HG02759 (cell line): Measurements from ENCODE around the gene FANCI.

ENCODE experiments used
- ATAC-seq: cut with Tn5 transposase; IDR thresholded peaks from one replicate; pipeline ENCODE4 v1.9.1; 2021; ENCODE audit warnings: mild to moderate bottlenecking, moderate library complexity; ENCODE audit not compliant: unreplicated experiment

Gene FANCI

DNA sequence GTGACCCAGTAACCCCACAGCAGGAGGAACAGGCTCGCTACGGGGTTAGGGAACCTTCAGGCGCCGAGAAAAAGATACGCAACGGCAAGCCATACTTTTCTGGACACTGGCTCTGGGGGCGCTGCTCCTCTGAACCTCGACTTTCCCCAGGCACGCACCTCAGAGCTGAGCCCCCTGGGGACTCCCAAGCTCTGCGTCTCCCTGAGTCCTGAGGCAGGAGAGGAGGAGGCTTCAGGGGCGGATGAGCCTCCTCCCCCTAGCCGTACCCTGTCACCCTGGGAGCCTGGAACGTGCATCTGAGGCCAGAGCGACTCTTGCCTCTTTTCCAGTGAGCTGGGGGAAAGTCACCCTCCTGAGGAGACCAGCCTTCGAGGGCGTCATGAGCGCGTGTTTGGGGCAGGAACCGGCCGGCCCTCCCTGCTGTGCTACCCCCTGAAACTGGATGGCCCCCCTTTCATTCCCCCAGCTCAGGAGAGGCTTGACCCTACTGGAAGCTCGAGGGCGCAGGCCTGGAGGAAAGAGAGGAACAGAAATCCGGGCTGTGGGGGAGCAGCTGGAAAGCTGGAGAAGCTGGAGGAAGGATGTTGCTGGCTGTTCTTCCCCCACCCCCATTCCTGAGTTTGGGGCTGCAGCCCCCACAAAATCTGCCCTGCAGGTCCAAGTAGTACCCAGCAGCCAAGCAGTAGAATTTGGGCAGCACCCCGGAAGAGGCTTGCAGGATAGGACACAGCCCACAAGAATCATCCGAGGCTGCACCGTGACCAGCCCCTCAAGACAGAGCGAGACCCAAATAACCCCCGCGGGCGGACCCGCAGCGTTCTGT is 115.9 kb downstream of the FANCI start:
- no peak for ATAC-seq

DNA sequence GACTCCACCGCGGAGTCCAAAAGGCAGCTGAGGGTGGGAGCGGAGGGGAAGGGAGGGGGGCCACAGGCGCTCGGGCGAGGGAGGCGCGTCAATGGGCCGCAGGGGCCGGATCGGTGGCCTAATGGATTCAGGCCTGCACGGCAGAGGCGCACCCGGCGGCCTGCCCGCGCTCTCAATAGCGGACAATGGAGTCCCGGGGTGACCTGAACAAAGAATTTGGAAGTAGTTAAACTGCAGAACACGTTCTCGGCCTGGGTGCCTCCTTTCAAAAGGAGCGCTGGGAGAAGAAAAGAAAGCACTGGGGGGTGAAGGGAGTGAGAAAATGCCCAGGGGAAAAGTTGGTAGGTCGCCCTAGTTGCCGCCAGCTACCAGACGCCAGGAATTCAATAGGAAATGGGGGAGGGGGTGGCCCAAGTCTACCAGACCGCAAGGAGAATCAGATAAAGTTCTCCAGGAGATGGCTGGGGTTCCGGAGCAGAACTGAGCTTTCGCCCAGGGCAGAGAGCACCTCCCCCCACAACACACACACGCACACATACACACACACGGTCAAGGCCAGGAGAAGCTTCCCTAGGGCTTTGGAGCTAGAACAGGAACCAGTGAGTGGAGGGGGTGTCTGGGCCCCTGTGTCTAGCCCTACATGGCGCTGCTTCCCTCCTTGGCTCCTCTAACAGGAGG is 116.7 kb downstream of the FANCI start:
- ATAC-seq, result no peak

DNA sequence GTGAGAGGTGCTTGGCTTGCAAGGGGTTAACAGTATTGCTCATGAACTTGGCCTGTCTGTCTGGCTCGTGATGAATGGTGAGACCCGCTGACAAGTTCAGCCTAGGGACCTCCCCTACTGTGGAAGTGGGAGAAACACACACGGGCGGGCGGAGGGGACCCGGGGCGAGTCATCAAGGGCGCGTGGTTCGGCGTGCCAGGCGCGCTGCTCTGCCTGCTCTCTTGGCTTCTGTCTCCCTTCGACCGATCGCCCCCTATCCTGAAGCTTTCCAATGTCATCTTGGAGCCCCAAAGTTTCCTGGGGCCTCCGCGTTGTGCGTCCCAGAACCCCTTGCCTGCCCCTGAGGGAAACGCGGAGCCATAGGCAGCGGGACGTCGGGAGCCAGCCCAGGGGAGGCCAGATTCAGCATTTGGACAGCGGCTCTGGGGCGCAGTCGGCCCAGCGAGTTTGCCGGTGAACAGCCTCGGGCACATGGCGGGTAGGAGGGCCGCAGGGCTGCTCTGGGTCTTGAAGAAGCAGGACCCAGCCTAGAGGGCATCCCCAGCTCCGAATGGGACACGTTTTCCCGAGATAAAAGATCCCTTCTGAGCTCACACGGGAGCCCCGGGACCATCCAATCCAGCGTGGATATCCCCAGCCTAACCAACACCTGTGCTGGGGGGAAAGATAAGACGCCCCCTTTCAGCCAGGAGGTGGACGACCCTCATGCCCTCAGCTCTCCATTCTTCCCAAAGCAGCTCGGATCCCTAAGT is 117.8 kb downstream of the FANCI start:
- ATAC-seq, result no peak

DNA sequence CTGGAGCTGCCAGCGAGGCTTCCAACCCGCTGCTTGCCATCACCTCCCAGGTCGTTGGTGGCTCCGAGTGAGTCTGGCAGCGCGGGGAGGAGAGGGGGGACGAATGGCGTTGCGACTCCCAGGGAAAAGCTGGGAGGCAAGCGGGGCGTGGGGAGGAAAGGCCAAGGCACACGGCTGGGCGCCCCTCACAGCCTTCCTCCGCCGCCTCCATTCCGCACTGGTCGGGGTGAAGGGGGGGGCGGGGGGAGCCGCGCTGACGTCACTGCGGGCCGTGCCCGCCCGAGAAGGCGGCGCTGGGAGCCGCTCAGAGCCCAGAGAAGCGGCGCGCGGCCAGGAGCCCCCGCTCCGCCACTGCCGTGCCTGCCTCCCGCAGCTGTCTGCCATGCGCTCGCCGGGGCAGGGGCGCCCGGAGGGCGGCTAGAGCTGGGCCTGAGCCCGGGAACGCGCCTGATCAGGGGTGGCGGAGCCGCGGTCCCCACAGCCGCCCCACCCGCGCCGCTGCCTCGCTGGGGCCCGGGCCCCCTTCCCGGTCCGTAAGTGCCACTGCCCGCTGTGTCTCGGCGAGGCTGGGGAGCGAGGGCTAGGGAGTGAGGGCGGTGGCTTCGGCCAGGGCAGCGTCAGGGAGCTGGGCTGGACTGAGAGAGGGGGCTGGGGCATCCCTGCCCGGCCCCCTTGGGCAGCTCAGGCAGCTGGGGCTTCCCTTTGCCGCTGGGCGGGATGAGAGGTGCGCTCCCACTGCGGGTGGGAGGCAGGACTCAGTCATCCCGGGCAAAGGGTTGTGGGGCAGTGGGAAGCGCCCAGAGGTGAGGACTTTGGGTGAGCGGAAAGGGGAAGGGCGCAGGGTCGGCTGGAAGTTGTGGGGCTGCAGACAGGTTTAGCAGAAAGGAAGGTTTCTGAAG is 118.7 kb downstream of the FANCI start:
- no peak for ATAC-seq

DNA sequence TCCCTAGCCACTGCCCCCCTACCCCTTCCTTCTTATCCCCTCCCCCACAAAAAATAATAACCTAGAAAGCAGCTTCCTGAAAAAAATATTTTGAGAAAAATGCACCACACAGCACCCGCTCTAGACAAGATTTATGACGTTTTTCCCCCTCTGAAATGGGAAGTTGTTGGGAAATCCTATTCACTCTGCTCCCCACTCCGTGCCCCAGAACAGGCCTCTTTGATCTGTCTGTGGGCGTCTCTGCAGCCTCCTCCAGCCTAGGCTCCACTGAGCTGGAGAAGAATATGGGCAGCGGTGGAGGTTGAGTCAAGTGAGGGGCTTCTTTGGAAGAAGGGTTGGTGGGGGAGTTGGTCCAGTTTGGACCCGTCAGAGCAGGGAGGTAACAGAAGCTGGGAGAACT is 119.4 kb downstream of the FANCI start:
- no peak for ATAC-seq

DNA sequence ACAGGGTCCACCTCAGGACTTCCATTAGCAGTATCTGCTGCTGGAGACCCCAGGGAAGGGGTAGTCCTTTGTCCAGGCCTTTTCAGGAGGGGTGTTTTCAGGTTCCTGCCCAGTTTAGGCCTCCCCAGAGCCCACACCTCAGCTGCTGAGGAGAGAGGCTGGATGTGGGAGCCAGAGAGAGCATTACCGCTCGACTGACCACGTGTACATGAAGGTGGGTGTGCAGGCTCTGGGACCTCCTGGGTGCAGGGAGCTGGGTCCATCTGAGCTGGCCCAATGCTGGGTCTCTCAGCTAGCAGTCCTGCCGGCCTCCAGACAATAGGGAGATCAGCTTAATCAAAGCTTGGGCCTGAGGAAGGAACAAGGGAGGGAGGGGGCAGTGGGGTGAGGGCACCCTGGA is 120.0 kb downstream of the FANCI start:
- no peak for ATAC-seq

DNA sequence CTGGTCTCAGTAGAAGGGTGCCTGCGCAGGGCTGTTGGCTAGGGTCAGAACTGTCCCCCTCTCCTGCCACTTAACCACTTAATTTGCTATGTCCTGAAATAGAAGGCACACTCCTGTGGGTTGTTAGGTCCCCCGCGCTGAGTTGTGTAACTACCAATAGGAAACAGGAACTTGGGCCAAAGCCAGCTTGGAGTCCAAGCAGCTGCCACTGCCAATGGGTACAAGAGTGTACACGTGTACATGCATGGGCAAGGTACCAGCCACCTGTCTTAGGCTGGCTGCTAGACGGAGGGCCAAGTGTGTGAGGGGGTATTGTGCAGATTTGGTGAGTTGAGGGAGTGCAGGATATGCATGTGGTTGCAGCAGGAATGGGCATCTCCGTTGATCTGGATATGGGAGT is 120.6 kb downstream of the FANCI start:
- no peak for ATAC-seq

DNA sequence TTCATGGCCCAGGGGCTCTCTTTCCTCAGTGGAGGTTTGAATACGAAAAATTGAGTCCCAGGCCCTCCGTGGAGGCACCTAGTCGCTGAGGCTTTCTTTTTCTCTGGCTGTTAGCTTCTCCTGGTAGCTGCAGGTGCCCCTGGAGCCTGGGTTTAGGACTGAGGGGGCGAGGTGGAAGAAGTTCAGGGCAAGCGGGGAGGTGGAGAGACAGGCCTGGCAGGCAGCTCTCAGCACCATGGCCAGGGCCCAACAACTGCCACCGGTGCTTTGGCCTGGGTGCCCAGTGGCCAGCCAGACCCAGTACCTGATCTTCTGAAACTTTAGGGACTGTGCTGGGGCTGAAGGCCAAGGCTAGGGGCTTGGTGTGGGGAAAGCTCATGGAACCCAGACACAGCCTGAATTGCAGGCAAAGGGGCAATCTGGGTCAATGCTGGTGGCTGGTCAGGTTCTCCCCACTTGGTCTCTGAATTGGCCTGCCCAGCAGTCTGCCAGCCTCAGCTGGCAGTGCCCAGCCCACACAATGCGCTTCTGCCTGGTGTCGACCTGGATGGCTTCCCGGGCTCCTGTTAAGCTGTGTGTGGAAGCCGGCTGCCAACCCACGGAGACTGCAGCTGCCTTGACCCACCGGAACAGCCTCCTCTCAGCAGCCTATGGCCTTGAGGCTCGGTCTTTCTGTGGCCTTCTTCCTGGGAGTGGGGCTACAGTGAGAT is 121.1 kb downstream of the FANCI start:
- no peak for ATAC-seq

DNA sequence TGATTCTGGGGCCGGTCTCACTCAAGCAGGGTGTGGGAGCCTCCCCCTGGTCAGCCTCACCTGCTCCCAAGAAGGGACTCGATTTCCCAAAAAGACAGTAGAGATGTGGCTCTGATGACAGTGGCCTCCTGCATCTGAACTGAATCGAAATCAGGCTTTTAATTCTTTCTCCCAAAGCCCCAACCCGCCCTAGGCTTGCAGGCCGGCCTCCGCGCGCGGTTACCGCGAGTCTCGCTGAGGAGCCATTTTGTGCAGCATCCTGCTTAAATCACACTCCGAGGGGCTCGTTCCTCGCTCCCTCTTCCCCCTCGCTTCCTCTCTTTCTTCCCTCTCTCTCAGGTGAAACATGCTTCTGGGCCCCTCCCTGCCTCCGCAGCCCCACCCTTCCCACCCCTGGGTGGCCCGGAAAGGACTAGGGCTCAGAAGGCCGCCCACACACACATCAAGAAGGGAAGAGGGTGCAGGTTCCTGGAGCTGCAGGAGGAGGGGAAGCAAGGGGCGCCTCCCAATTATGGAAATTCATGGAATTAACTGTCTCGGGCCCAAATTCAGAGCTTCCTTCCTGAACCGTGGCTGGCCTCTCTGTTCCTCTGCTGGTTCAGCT is 121.8 kb downstream of the FANCI start:
- no peak for ATAC-seq
